GM18502 (cell line): Measurements from ENCODE around the gene PCDHA5.
"Not testable (repeated sequence)": the region's sequence is repeated elsewhere in the genome, so short reads cannot be mapped to it uniquely, and the experiment has no call there.

Experiments
- ATAC-seq: cut with Tn5 transposase; IDR thresholded peaks from one replicate; pipeline ENCODE4 v1.9.1; 2021; ENCODE audit warnings: mild to moderate bottlenecking; ENCODE audit not compliant: unreplicated experiment, poor library complexity

The PCDHA5 gene

GRCh38 chr5:140822281-140822629, 842 bp downstream of the PCDHA5 start:
- ATAC-seq: no peak

GRCh38 chr5:140822969-140823368, 1.6 kb downstream of the PCDHA5 start:
- not testable (repeated sequence) for ATAC-seq

- no peak for ATAC-seq
Observed at GRCh38 chr5:140823475-140823874, 2.1 kb downstream of the PCDHA5 start.

GRCh38 chr5:140827704-140828361, 6.4 kb downstream of the PCDHA5 start, which contains the start of gene PCDHA6:
Gene PCDHA6 (plus strand): TSS chr5:140827960. CDS start chr5:140828092, 132 bp downstream.
- ATAC-seq: no peak

GRCh38 chr5:140828362-140828737, 6.9 kb downstream of the PCDHA5 start:
- no peak for ATAC-seq

GRCh38 chr5:140829511-140830501, 8.4 kb downstream of the PCDHA5 start:
- not testable (repeated sequence) for ATAC-seq

GRCh38 chr5:140833993-140834392, 12.6 kb downstream of the PCDHA5 start, which contains the start of gene PCDHA7:
Gene PCDHA7 (plus strand): TSS chr5:140834269. CDS start chr5:140834384, 115 bp downstream.
- no peak for ATAC-seq

- ATAC-seq: not testable (repeated sequence)
Observed at GRCh38 chr5:140834439-140835008, 13.1 kb downstream of the PCDHA5 start.

GRCh38 chr5:140835622-140836510, 14.5 kb downstream of the PCDHA5 start:
- no peak for ATAC-seq

- ATAC-seq: no peak
Observed at GRCh38 chr5:140840978-140841962, 19.9 kb downstream of the PCDHA5 start, which contains the start of gene PCDHA8. Gene PCDHA8 (plus strand): TSS chr5:140841187. CDS start chr5:140841322, 135 bp downstream.

GRCh38 chr5:140842798-140843733, 21.7 kb downstream of the PCDHA5 start:
- ATAC-seq: no peak

- ATAC-seq: not testable (repeated sequence)
Observed at GRCh38 chr5:140848139-140849102, 27.0 kb downstream of the PCDHA5 start, which contains the start of gene PCDHA9. Gene PCDHA9 (plus strand): TSS chr5:140848382. CDS start chr5:140848496, 114 bp downstream.

- ATAC-seq: not testable (repeated sequence)
Observed at GRCh38 chr5:140849831-140850634, 28.6 kb downstream of the PCDHA5 start.

GRCh38 chr5:140855772-140856674, 34.6 kb downstream of the PCDHA5 start, which contains the start of gene PCDHA10:
Gene PCDHA10 (plus strand): TSS chr5:140855897. CDS start chr5:140856049, 152 bp downstream.
- no peak for ATAC-seq
